Measurements from ENCODE around the gene KBTBD7. TPM values are rescaled to one million over a fixed set of nuclear protein-coding genes. Genes with fewer than 3 reads are reported as not detected.

Gene KBTBD7
- total RNA-seq, 1 donor from 2014 or later = 11.1 TPM

GRCh38 chr13:41156620-41157019, 37.7 kb downstream of the KBTBD7 start:
- DNase-seq (ENCODE audit: low spot score in 2 of 2, unreplicated experiment in 2 of 2) = no peak
- Mint-ChIP-seq H3K4me3 (no peak overlapping the region), H3K27ac (no peak overlapping the region), H3K27me3 (ENCODE audit: low read depth) (no peaks in the 10 kb centered on the region), H3K36me3 (peaks cover 4% of the 10 kb centered on the region), H3K4me1 (no peaks in the 10 kb centered on the region), H3K9me3 (peaks cover 17% of the 10 kb centered on the region)
- TF ChIP-seq CTCF (IDR thresholded peaks at IDR 0.05; ENCODE audit: unreplicated experiment) = no peak

DNA sequence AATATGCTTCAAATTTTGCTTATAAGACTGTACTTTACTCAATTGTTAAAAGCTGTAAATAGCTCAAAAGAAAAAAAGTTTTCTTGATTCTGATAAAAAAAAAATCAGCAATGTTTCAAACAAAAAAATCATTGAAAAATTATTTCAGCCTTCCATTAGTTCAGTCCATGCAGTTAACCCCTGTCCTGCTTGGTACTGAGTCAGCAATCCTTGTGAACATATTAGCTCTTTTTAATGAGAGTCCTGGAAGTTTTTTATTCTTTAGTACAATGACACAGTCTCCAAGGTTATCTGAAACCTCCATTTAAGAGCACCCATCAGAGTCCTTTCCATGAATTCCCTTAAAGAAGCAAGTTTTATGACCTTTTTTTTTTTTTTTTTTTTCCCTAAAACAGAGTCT, 40.3 kb downstream of the KBTBD7 start:
- Mint-ChIP-seq H3K36me3 (peaks cover 28% of the 10 kb centered on the region), H3K9me3 (peaks cover 43% of the 10 kb centered on the region), H3K27ac (no peak overlapping the region), H3K4me3 (no peak overlapping the region), H3K27me3 (ENCODE audit: low read depth) (no peaks in the 10 kb centered on the region), H3K4me1 (no peaks in the 10 kb centered on the region)
- no peak for DNase-seq (ENCODE audit: low spot score in 2 of 2, unreplicated experiment in 2 of 2)
- no peak for TF ChIP-seq CTCF (IDR thresholded peaks at IDR 0.05; ENCODE audit: unreplicated experiment)

DNA sequence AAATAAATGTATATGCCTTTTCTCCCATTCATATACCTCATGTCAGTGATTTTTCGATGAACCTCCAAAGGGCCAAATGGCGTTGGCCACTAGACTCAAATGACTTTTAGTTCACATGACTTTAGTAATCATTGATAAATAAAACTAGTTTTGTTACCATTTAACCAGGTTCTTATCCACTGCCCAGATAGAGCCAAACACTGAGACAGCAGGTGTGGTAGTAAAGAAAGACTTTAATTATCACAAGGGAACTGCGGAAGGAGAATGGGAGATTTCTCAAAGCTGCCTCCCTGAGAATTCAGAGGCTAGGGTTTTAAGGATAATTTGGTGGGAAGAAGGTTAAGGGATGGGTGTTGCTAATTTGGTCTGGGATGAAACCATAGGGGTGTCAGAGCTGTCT, 42.4 kb downstream of the KBTBD7 start:
- no peak overlapping the region for H3K4me3 Mint-ChIP-seq
- H3K27ac Mint-ChIP-seq = no peak overlapping the region
- no peak for DNase-seq (ENCODE audit: low spot score in 2 of 2, unreplicated experiment in 2 of 2)
- TF ChIP-seq CTCF (IDR thresholded peaks at IDR 0.05; ENCODE audit: unreplicated experiment) = no peak
- peaks cover 61% of the 10 kb centered on the region for H3K9me3 Mint-ChIP-seq
- H3K4me1 Mint-ChIP-seq = no peaks in the 10 kb centered on the region
- peaks cover 43% of the 10 kb centered on the region for H3K36me3 Mint-ChIP-seq
- H3K27me3 Mint-ChIP-seq (ENCODE audit: low read depth) = no peaks in the 10 kb centered on the region

DNA sequence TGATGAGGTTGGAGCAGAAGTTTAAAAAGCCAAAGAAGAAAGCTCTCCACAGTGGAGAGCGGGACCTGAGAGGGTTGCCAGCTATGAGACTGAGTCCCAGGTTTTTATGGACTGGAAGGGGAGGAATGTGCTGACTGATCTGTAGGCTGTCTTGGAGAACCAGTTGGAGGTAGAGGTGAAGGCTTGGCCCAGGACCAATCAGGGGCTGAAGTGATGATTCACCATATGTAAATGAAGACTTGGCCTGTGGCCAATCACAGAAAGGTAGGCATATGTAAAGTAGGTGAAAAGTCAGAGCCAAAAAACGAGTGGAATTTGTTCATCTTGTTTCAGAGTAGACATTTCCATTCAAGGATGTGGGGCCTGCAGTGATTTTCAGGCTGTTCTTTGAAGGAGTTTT, 44.3 kb downstream of the KBTBD7 start:
- no peak for TF ChIP-seq CTCF (IDR thresholded peaks at IDR 0.05; ENCODE audit: unreplicated experiment)
- Mint-ChIP-seq H3K36me3 (peaks cover 47% of the 10 kb centered on the region), H3K27me3 (ENCODE audit: low read depth) (no peaks in the 10 kb centered on the region), H3K27ac (no peak overlapping the region), H3K9me3 (peaks cover 77% of the 10 kb centered on the region), H3K4me3 (no peak overlapping the region), H3K4me1 (no peaks in the 10 kb centered on the region)
- no peak for DNase-seq (ENCODE audit: low spot score in 2 of 2, unreplicated experiment in 2 of 2)

DNA sequence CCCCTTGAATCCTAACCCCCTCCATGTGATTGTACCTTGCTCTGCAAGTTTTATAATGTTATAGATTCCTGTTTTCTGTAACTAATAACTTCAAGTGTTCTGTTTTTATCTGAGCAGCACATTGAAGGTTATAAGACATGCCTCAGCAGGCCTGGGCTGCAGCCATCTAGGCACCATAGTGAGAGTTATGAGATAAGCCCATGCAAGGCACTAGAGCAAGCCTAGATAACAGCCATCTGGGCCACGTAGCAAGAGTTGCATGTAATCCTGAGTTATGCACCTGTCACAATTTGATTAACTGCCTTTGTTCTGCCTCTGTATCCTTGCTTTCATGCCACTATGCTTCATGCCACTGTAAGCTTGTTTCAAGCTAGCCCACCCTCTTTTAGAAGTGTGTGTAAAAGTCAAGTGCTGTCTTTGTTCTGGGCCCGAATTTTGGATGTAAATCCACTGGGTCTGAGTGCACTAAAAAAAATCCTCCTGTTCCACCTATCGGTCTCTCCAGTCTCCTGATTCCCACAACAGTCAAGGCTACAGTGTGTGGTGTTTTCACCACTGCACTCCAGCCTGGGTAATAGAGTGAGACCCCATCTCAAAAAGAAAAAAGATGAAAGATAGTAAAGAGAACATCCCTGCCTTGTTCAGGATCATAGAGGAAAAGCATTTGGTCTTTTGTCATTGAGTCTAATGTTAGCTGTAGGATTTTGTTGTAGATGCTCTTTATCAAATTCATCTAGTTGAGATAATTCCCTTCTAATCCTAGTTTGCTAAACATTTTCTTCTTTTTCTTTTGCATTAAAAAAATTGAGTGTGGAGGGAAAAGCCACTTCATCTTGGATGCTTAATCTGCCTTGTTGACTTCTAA, 45.7 kb downstream of the KBTBD7 start:
- H3K36me3 Mint-ChIP-seq = peaks cover 47% of the 10 kb centered on the region
- no peak overlapping the region for H3K27ac Mint-ChIP-seq

More for the DNA sequence above, 45.7 kb downstream of the KBTBD7 start:
- Mint-ChIP-seq H3K9me3 (peaks cover 75% of the 10 kb centered on the region), H3K4me3 (no peak overlapping the region), H3K4me1 (no peaks in the 10 kb centered on the region), H3K27me3 (ENCODE audit: low read depth) (no peaks in the 10 kb centered on the region)
- no peak for TF ChIP-seq CTCF (IDR thresholded peaks at IDR 0.05; ENCODE audit: unreplicated experiment)
- DNase-seq (ENCODE audit: low spot score in 2 of 2, unreplicated experiment in 2 of 2) = no peak

Measured in mesothelial cell of epicardium (in vitro differentiated cells).